ENCODE data around the gene CPT1A. TPM values are rescaled to one million over a fixed set of nuclear protein-coding genes. Genes with fewer than 3 reads are reported as not detected.
"Not testable (repeated sequence)": the region's sequence is repeated elsewhere in the genome, so short reads cannot be mapped to it uniquely, and the experiment has no call there.

The CPT1A gene
- total and polyA plus RNA-seq, 10 of the 15 experiments (the other 5 are each of a cell fraction or from before 2014, with no cell fraction given): 1.1 to 17.5 (median 6.0) TPM

- Histone ChIP-seq H3K9ac (ENCODE audit: control insufficient read depth, insufficient read depth, low read length) (no peak overlapping the region), H3K36me3 (ENCODE audit: control insufficient read depth in 2 of 2, insufficient read depth in 2 of 2, low read length in 1 of 2) (no peaks in the 10 kb centered on the region), H3K9me3 (replicated peaks; ENCODE audit: control insufficient read depth, insufficient read depth, low read length) (no peaks in the 10 kb centered on the region), H3K27ac (ENCODE audit: control insufficient read depth, insufficient read depth) (no peak overlapping the region), H3K27me3 (replicated peaks in 1 of 2; ENCODE audit: control insufficient read depth in 2 of 2, insufficient read depth in 2 of 2, low read length in 1 of 2) (peaks cover 0 to 7% of the 10 kb centered on the region in 2 experiments), H3K4me2 (ENCODE audit: control insufficient read depth, insufficient read depth) (no peak overlapping the region), H3K4me3 (no peak overlapping the region), H2AFZ (ENCODE audit: control insufficient read depth, low read depth, low read length) (no peak overlapping the region), H3K4me1 (ENCODE audit: control insufficient read depth, insufficient read depth, low read length) (no peaks in the 10 kb centered on the region), H4K20me1 (ENCODE audit: control insufficient read depth, insufficient read depth) (no peaks in the 10 kb centered on the region), H3K79me2 (ENCODE audit: control insufficient read depth, insufficient read depth, low read length) (no peaks in the 10 kb centered on the region)
- DNase-seq (ENCODE audit: low read depth, low spot score): no peak
- in situ Hi-C loops (cut with MboI) (no loop called here), intact Hi-C loops (cut with micrococcal nuclease; ENCODE audit: unreplicated experiment) (no loop called here)
- WGBS (ENCODE audit: insufficient coverage, insufficient replicate concordance, low lambda C conversion rate, missing lambda C conversion rate): 54% methylated on average over 8 of the region's 8 CpGs
- ChIA-PET POLR2A (no interaction called here), SMC1A (ENCODE audit: uncharacterized antibody, unreplicated experiment) (no interaction called here), CTCF (no interaction called here), RAD21 (ENCODE audit: unreplicated experiment) (no interaction called here)
- no peak for TF ChIP-seq GATAD2B (conservative IDR thresholded peaks at IDR 0.05; ENCODE audit: low read depth)
- ATAC-seq: no peak
- FAIRE-seq: no peak
- no TSS peak for BruUV-seq (replicated peaks)
Measured at GRCh38 chr11:68857037-68857586, 15.4 kb upstream of the CPT1A start.

GRCh38 chr11:68856425-68857030 lies 14.8 kb upstream of the CPT1A start:
- CTCF ChIA-PET; RAD21 ChIA-PET (ENCODE audit: unreplicated experiment); FAIRE-seq: not testable (repeated sequence)

More at GRCh38 chr11:68856425-68857030, 14.8 kb upstream of the CPT1A start:
- H2AFZ ChIP-seq (ENCODE audit: control insufficient read depth, low read depth, low read length); DNase-seq (ENCODE audit: low read depth, low spot score); H3K27me3 ChIP-seq (replicated peaks in 1 of 2; ENCODE audit: control insufficient read depth in 2 of 2, insufficient read depth in 2 of 2, low read length in 1 of 2); H3K79me2 ChIP-seq (ENCODE audit: control insufficient read depth, insufficient read depth, low read length); ATAC-seq; H4K20me1 ChIP-seq (ENCODE audit: control insufficient read depth, insufficient read depth); in situ Hi-C loops (cut with MboI); intact Hi-C loops (cut with micrococcal nuclease; ENCODE audit: unreplicated experiment); H3K9ac ChIP-seq (ENCODE audit: control insufficient read depth, insufficient read depth, low read length); H3K9me3 ChIP-seq (replicated peaks; ENCODE audit: control insufficient read depth, insufficient read depth, low read length); H3K36me3 ChIP-seq (ENCODE audit: control insufficient read depth in 2 of 2, insufficient read depth in 2 of 2, low read length in 1 of 2); POLR2A ChIA-PET; H3K4me1 ChIP-seq (ENCODE audit: control insufficient read depth, insufficient read depth, low read length); H3K27ac ChIP-seq (ENCODE audit: control insufficient read depth, insufficient read depth); BruUV-seq (replicated peaks); SMC1A ChIA-PET (ENCODE audit: uncharacterized antibody, unreplicated experiment); H3K4me2 ChIP-seq (ENCODE audit: control insufficient read depth, insufficient read depth); H3K4me3 ChIP-seq: not testable (repeated sequence)
- 84% methylated on average over 20 of the region's 21 CpGs for WGBS (ENCODE audit: insufficient coverage, insufficient replicate concordance, low lambda C conversion rate, missing lambda C conversion rate)
